Measurements from ENCODE around the gene ZNF750.

ZNF750 gene

GRCh38 chr17:82861393-82861775 is 21.6 kb upstream of the ZNF750 start:
- Histone ChIP-seq H3K4me3 (ENCODE audit: low read length) (no peak overlapping the region), H4K20me1 (ENCODE audit: insufficient read depth, low read length) (no peaks in the 10 kb centered on the region), H3K27me3 (replicated peaks; ENCODE audit: insufficient read depth, low read length) (no peaks in the 10 kb centered on the region), H2AFZ (ENCODE audit: low read length) (no peak overlapping the region), H3K4me1 (ENCODE audit: low read length) (peaks cover 24% of the 10 kb centered on the region), H3K4me2 (ENCODE audit: low read depth, low read length) (no peak overlapping the region), H3K9ac (ENCODE audit: low read length) (no peak overlapping the region), H3K27ac (ENCODE audit: low read length) (no peak overlapping the region), H3K9me2 (replicated peaks; ENCODE audit: insufficient read depth, low read length) (no peaks in the 10 kb centered on the region), H3K79me2 (ENCODE audit: low read length) (peaks cover 8% of the 10 kb centered on the region), H3K36me3 (replicated peaks; ENCODE audit: insufficient read depth, low read length) (no peaks in the 10 kb centered on the region), H3K9me3 (replicated peaks; ENCODE audit: insufficient read depth, low read length) (no peaks in the 10 kb centered on the region), H3F3A (ENCODE audit: insufficient read depth, low read length) (peaks cover 18% of the 10 kb centered on the region)
- TF ChIP-seq EZH2phosphoT487 (IDR thresholded peaks at IDR 0.05; ENCODE audit: low read length): no peak
- TF ChIP-seq CTCF (IDR thresholded peaks at IDR 0.05; ENCODE audit: low read length): no peak
- no peak for TF ChIP-seq EZH2 (optimal IDR thresholded peaks at IDR 0.05; ENCODE audit: low read depth, low read length)
- DNase-seq: no peak

- Histone ChIP-seq H3F3A (ENCODE audit: insufficient read depth, low read length) (peaks cover 18% of the 10 kb centered on the region), H3K9ac (ENCODE audit: low read length) (no peak overlapping the region), H4K20me1 (ENCODE audit: insufficient read depth, low read length) (no peaks in the 10 kb centered on the region), H3K79me2 (ENCODE audit: low read length) (peaks cover 4% of the 10 kb centered on the region; the same call in 1 of the 2 replicates), H3K4me1 (ENCODE audit: low read length) (peaks cover 24% of the 10 kb centered on the region), H3K9me3 (replicated peaks; ENCODE audit: insufficient read depth, low read length) (no peaks in the 10 kb centered on the region), H3K4me2 (ENCODE audit: low read depth, low read length) (no peak overlapping the region), H3K27ac (ENCODE audit: low read length) (no peak overlapping the region), H3K4me3 (ENCODE audit: low read length) (no peak overlapping the region), H3K27me3 (replicated peaks; ENCODE audit: insufficient read depth, low read length) (no peaks in the 10 kb centered on the region), H2AFZ (ENCODE audit: low read length) (no peak overlapping the region), H3K36me3 (replicated peaks; ENCODE audit: insufficient read depth, low read length) (no peaks in the 10 kb centered on the region), H3K9me2 (replicated peaks; ENCODE audit: insufficient read depth, low read length) (no peaks in the 10 kb centered on the region)
- no peak for TF ChIP-seq EZH2 (optimal IDR thresholded peaks at IDR 0.05; ENCODE audit: low read depth, low read length)
- no peak for TF ChIP-seq CTCF (IDR thresholded peaks at IDR 0.05; ENCODE audit: low read length)
- TF ChIP-seq EZH2phosphoT487 (IDR thresholded peaks at IDR 0.05; ENCODE audit: low read length): no peak
- no peak for DNase-seq
Observed at GRCh38 chr17:82860606-82861392, 21.0 kb upstream of the ZNF750 start.

- DNase-seq: no peak
- no peaks in the 10 kb centered on the region for H3K36me3 ChIP-seq (replicated peaks; ENCODE audit: insufficient read depth, low read length)
- no peak overlapping the region for H2AFZ ChIP-seq (ENCODE audit: low read length)
- H3K9me3 ChIP-seq (replicated peaks; ENCODE audit: insufficient read depth, low read length): no peaks in the 10 kb centered on the region
- TF ChIP-seq CTCF (IDR thresholded peaks at IDR 0.05; ENCODE audit: low read length) (no peak), EZH2phosphoT487 (IDR thresholded peaks at IDR 0.05; ENCODE audit: low read length) (no peak)
- no peaks in the 10 kb centered on the region for H4K20me1 ChIP-seq (ENCODE audit: insufficient read depth, low read length)
- no peak overlapping the region for H3K4me2 ChIP-seq (ENCODE audit: low read depth, low read length)
- H3K4me3 ChIP-seq (ENCODE audit: low read length): no peak overlapping the region
- no peaks in the 10 kb centered on the region; the same call in 1 of the 2 replicates for H3K79me2 ChIP-seq (ENCODE audit: low read length)
- no peaks in the 10 kb centered on the region for H3K9me2 ChIP-seq (replicated peaks; ENCODE audit: insufficient read depth, low read length)
- peaks cover 21% of the 10 kb centered on the region for H3K4me1 ChIP-seq (ENCODE audit: low read length)
- no peak overlapping the region for H3K27ac ChIP-seq (ENCODE audit: low read length)
- no peak overlapping the region for H3K9ac ChIP-seq (ENCODE audit: low read length)
- H3K27me3 ChIP-seq (replicated peaks; ENCODE audit: insufficient read depth, low read length): no peaks in the 10 kb centered on the region
- peaks cover 18% of the 10 kb centered on the region for H3F3A ChIP-seq (ENCODE audit: insufficient read depth, low read length)
Observed at GRCh38 chr17:82859431-82860403, 19.9 kb upstream of the ZNF750 start.

All from MM.1S (cell line).